GM19023 (cell line): ENCODE data around the gene CYB5R4.

ENCODE experiments used
- ATAC-seq: cut with Tn5 transposase; IDR thresholded peaks from one replicate; pipeline ENCODE4 v1.9.1; 2021; ENCODE audit warnings: mild to moderate bottlenecking, moderate library complexity; ENCODE audit not compliant: unreplicated experiment

The CYB5R4 gene

GRCh38 chr6:83976037-83976755, 116.7 kb downstream of the CYB5R4 start:
- ATAC-seq: no peak

GRCh38 chr6:83976871-83977270, 117.4 kb downstream of the CYB5R4 start:
- no peak for ATAC-seq

- ATAC-seq: no peak
Measured at GRCh38 chr6:83978324-83978734, 118.8 kb downstream of the CYB5R4 start.

- no peak for ATAC-seq
Measured at GRCh38 chr6:83978997-83979396, 119.5 kb downstream of the CYB5R4 start.

GRCh38 chr6:83984411-83984810, 124.9 kb downstream of the CYB5R4 start:
- ATAC-seq: no peak

GRCh38 chr6:83985308-83985713, 125.8 kb downstream of the CYB5R4 start:
- no peak for ATAC-seq

GRCh38 chr6:83985715-83986114, 126.2 kb downstream of the CYB5R4 start:
- ATAC-seq: no peak

GRCh38 chr6:83998021-83998584, 138.6 kb downstream of the CYB5R4 start:
- no peak for ATAC-seq

- no peak for ATAC-seq
Measured at GRCh38 chr6:84001119-84001518, 141.6 kb downstream of the CYB5R4 start.

- ATAC-seq: no peak
Measured at GRCh38 chr6:84002226-84002625, 142.7 kb downstream of the CYB5R4 start.

GRCh38 chr6:84003131-84003530, 143.6 kb downstream of the CYB5R4 start:
- no peak for ATAC-seq

GRCh38 chr6:84003654-84004053, 144.2 kb downstream of the CYB5R4 start:
- no peak for ATAC-seq

- ATAC-seq: no peak
Measured at GRCh38 chr6:84007871-84008270, 148.4 kb downstream of the CYB5R4 start.

GRCh38 chr6:84013354-84013753, 153.9 kb downstream of the CYB5R4 start:
- no peak for ATAC-seq

- no peak for ATAC-seq
Measured at GRCh38 chr6:84013931-84014330, 154.4 kb downstream of the CYB5R4 start.

GRCh38 chr6:84016029-84016428, 156.5 kb downstream of the CYB5R4 start:
- no peak for ATAC-seq
